IMR-90 (cell line): ENCODE measurements around the gene TNNT1. TPM values are rescaled to one million over a fixed set of nuclear protein-coding genes. Genes with fewer than 3 reads are reported as not detected.
A peak's percentile ranks its signal among the peaks of the same experiment; 100 is the strongest.

Source experiments
- ATAC-seq: fragments of 200-7000 bp; cut with Tn5 transposase; 2 replicates; pipeline ENCODE4 v1.9.1; 2020; ENCODE audit warnings: low read depth, mild to moderate bottlenecking, moderate library complexity
- BruUV-seq: library from RNA; stranded (reverse); fragments of 400-500 nt; replicated peaks from 2 replicates; lab custom pipeline; 2021; lab: Mats Ljungman, UMichigan
- CTCF ChIA-PET: fragments of 300-600 bp; formaldehyde crosslinking; extraction: SDS; loops from one replicate; lab custom pipeline; 2021; ENCODE audit warnings: antibody characterized with exemption; lab: Yijun Ruan, JAX
- POLR2A ChIA-PET: fragments of 300-600 bp; sonication (Branson Sonifier 250); formaldehyde crosslinking; loops from one replicate; lab custom pipeline; 2022; ENCODE audit warnings: antibody characterized with exemption; ENCODE audit not compliant: unreplicated experiment; lab: Charles Lee
- DNase-seq: peaks from one replicate; pipeline ENCODE4 v3.0.0; 2013
- H2AFZ ChIP-seq: replicated peaks from 2 replicates; pipeline ENCODE3; 2013; ENCODE audit warnings: low read length, mild to moderate bottlenecking; ENCODE audit not compliant: poor library complexity
- H2AK5ac ChIP-seq: 2 replicates; pipeline ENCODE4 v1.6.1; 2013; ENCODE audit warnings: low read depth, low read length, inconsistent platforms
- H2AK9ac ChIP-seq: replicated peaks from 2 replicates; pipeline ENCODE3; 2013; ENCODE audit warnings: mild to moderate bottlenecking, low read depth, low read length, moderate library complexity; ENCODE audit not compliant: poor library complexity
- H2BK120ac ChIP-seq: 2 replicates; pipeline ENCODE4 v1.6.1; 2013; ENCODE audit warnings: low read depth, low read length, inconsistent platforms
- H2BK15ac ChIP-seq: 3 replicates; pipeline ENCODE4 v1.6.1; 2013; ENCODE audit warnings: low read depth, low read length, inconsistent platforms
- H2BK20ac ChIP-seq: 2 replicates; pipeline ENCODE4 v1.6.1; 2013; ENCODE audit warnings: low read depth, mild to moderate bottlenecking, inconsistent platforms, low read length, moderate library complexity
- H2BK5ac ChIP-seq: 2 replicates; pipeline ENCODE4 v1.6.1; 2013; ENCODE audit warnings: mild to moderate bottlenecking, low read depth, low read length, inconsistent platforms; ENCODE audit not compliant: poor library complexity, severe bottlenecking
- H3K14ac ChIP-seq: replicated peaks from 2 replicates; pipeline ENCODE4 v1.6.1; 2013; ENCODE audit warnings: low read depth, low read length, inconsistent platforms
- H3K18ac ChIP-seq: 2 replicates; pipeline ENCODE4 v1.6.1; 2013; ENCODE audit warnings: low read depth, low read length, control low read depth
- H3K23ac ChIP-seq: 2 replicates; pipeline ENCODE4 v1.6.1; 2013; ENCODE audit warnings: low read depth, low read length, inconsistent platforms
- H3K27ac ChIP-seq: 2 replicates; pipeline ENCODE4 v1.5.1; 2013; ENCODE audit warnings: mild to moderate bottlenecking, control low read depth, low read length; ENCODE audit not compliant: insufficient read depth
- H3K27me3 ChIP-seq: 2 replicates; pipeline ENCODE4 v1.6.1; 2013; ENCODE audit warnings: low read length; ENCODE audit not compliant: control insufficient read depth, insufficient read depth
- H3K36me3 ChIP-seq: 2 replicates; pipeline ENCODE4 v1.6.1; 2013; ENCODE audit warnings: low read length, mixed read lengths; ENCODE audit not compliant: control insufficient read depth, insufficient read depth
- H3K4ac ChIP-seq: 2 replicates; pipeline ENCODE4 v1.6.1; 2013; ENCODE audit warnings: low read depth, low read length, inconsistent platforms
- H3K4me1 ChIP-seq: 2 replicates; pipeline ENCODE4 v1.6.1; 2013; ENCODE audit warnings: low read length, mixed read lengths; ENCODE audit not compliant: control insufficient read depth, insufficient read depth
- H3K4me2 ChIP-seq: 2 replicates; pipeline ENCODE4 v1.6.1; 2013; ENCODE audit warnings: low read depth, mild to moderate bottlenecking, control low read depth, low read length, moderate library complexity
- H3K4me3 ChIP-seq: 2 replicates; pipeline ENCODE4 v1.5.1; 2013; ENCODE audit warnings: low read depth, mild to moderate bottlenecking, control low read depth, low read length, moderate library complexity; ENCODE audit not compliant: insufficient read depth
- H3K56ac ChIP-seq: 2 replicates; pipeline ENCODE4 v1.6.1; 2013; ENCODE audit warnings: low read length, inconsistent platforms; ENCODE audit not compliant: insufficient read depth; ENCODE audit errors: extremely low read depth
- H3K79me1 ChIP-seq, 2 experiments: 2 replicates each; pipeline ENCODE4 v1.6.1; 2013; ENCODE audit warnings: low read length in 2 of 2, inconsistent platforms in 1 of 2, low read depth in 1 of 2
- H3K9ac ChIP-seq: 2 replicates; pipeline ENCODE4 v1.6.1; 2013; ENCODE audit warnings: low read depth, low read length, control low read depth
- H3K9me1 ChIP-seq: 2 replicates; pipeline ENCODE4 v1.6.1; 2013; ENCODE audit warnings: low read length, inconsistent platforms; ENCODE audit not compliant: insufficient read depth
- H3K9me3 ChIP-seq: 2 replicates; pipeline ENCODE4 v1.6.1; 2013; ENCODE audit warnings: low read length; ENCODE audit not compliant: control insufficient read depth, insufficient read depth
- H4K20me1 ChIP-seq: 2 replicates; pipeline ENCODE4 v1.6.1; 2013; ENCODE audit warnings: low read length, inconsistent platforms; ENCODE audit not compliant: insufficient read depth
- H4K5ac ChIP-seq: 2 replicates; pipeline ENCODE4 v1.6.1; 2013; ENCODE audit warnings: mild to moderate bottlenecking, low read depth, low read length, control low read depth
- H4K8ac ChIP-seq, 2 experiments: 2 replicates each; pipeline ENCODE4 v1.6.1; 2013; ENCODE audit warnings: low read depth in 2 of 2, low read length in 2 of 2, control low read depth in 1 of 2, inconsistent platforms in 1 of 2
- H4K91ac ChIP-seq: 2 replicates; pipeline ENCODE4 v1.6.1; 2013; ENCODE audit warnings: low read depth, low read length, inconsistent platforms; ENCODE audit not compliant: insufficient read depth
- BHLHE40 ChIP-seq: fragments of 150-350 bp; IDR thresholded peaks from 2 replicates; pipeline ENCODE4 v1.6.1; 2016; ENCODE audit warnings: mild to moderate bottlenecking, low read depth, low read length
- CHD1 ChIP-seq: IDR thresholded peaks from 2 replicates; pipeline ENCODE4 v1.6.1; 2012; ENCODE audit warnings: low read depth, low read length, improper control_type of control experiment
- MAZ ChIP-seq: IDR thresholded peaks from 2 replicates; pipeline ENCODE4 v1.6.1; 2012; ENCODE audit warnings: low read depth, mild to moderate bottlenecking, low read length, improper control_type of control experiment, moderate library complexity, borderline replicate concordance
- MXI1 ChIP-seq: IDR thresholded peaks from 2 replicates; pipeline ENCODE4 v1.6.1; 2012; ENCODE audit warnings: low read depth, mild to moderate bottlenecking, low read length, moderate library complexity, borderline replicate concordance
- NFE2L2 ChIP-seq: fragments of 150-350 bp; IDR thresholded peaks from 2 replicates; pipeline ENCODE4 v1.6.1; 2016; ENCODE audit warnings: low read depth, mild to moderate bottlenecking, low read length
- WGBS, 2 experiments: methylation state at CpG; one replicate each; pipeline versions ENCODE4 v1.1.5 to v1.1.7; 2013; ENCODE audit warnings: missing lambda C conversion rate in 2 of 2; ENCODE audit not compliant: insufficient read length in 1 of 2; ENCODE audit errors: extremely low coverage in 2 of 2; 5-methylcytosine and 5-hydroxymethylcytosine counted together
- dilution Hi-C: fragments of 300-500 bp; cut with HindIII; formaldehyde crosslinking; loops from one replicate; pipeline ENCODE4 v1.14.3; 2018; ENCODE audit warnings: low sequenced_read_pairs; ENCODE audit not compliant: unreplicated experiment
- in situ Hi-C: fragments of 300-500 bp; cut with MboI; formaldehyde crosslinking; loops from 3 replicates; pipeline ENCODE4 v1.14.3; 2019; ENCODE audit warnings: low sequenced_read_pairs, inconsistent platforms, mixed read lengths
- intact Hi-C: fragments of 100-400 bp; cut with micrococcal nuclease; formaldehyde crosslinking; loops from 2 replicates; pipeline ENCODE4 v1.10.0; 2022
- polyA plus RNA-seq, 3 experiments: library from polyadenylated mRNA; depleted of rRNA; stranded (reverse); fragments of >200 nt; gene quantifications; 2 replicates each; pipeline ENCODE4 v1.2.3, GENCODE V29; 2012; ENCODE audit warnings: low replicate concordance in 1 of 3
- total RNA-seq: library from RNA; depleted of rRNA; stranded (reverse); fragments of >200 nt; gene quantifications from 2 replicates; pipeline ENCODE4 v1.2.3, GENCODE V29; 2012

Gene TNNT1
- total and polyA plus RNA-seq, 2 of the 4 experiments (the other 2 are of a cell fraction): 1.3 to 2.6 TPM

- Histone ChIP-seq H3K27ac (no peak overlapping the region; the same call in 1 of the 2 replicates), H3K4me1 (peaks cover 7% of the 10 kb centered on the region; the same call in 1 of the 2 replicates), H3K14ac (no peak overlapping the region), H3K27me3 (peaks cover 36% of the 10 kb centered on the region), H2AFZ (peak overlapping the region; percentile 94), H3K79me1 (peaks cover 0 to 12% of the 10 kb centered on the region in 2 experiments; a peak in 2 of 4 replicates), H3K4ac (peak overlapping the region; percentile 25; the same call in 1 of the 2 replicates), H2AK5ac (peak overlapping the region; percentile 28; the same call in 1 of the 2 replicates), H4K91ac (no peak overlapping the region), H4K8ac (no peak overlapping the region; a peak in 1 of 4 replicates), H3K18ac (no peak overlapping the region), H3K9ac (peak overlapping the region; percentile 36; the same call in 1 of the 2 replicates), H3K23ac (peak overlapping the region; percentile 44; the same call in 1 of the 2 replicates), H3K56ac (no peak overlapping the region), H3K9me3 (peaks cover 4% of the 10 kb centered on the region; the same call in 1 of the 2 replicates), H4K5ac (no peak overlapping the region), H4K20me1 (peaks cover 38% of the 10 kb centered on the region), H2BK5ac (no peak overlapping the region), H3K36me3 (peaks cover 15% of the 10 kb centered on the region; the same call in 1 of the 2 replicates), H3K4me3 (peak overlapping the region; percentile 49), H3K4me2 (peak overlapping the region; percentile 91), H2BK20ac (no peak overlapping the region), H3K9me1 (no peaks in the 10 kb centered on the region; the same call in 1 of the 2 replicates), H2AK9ac (peak overlapping the region; percentile 29), H2BK15ac (no peak overlapping the region), H2BK120ac (no peak overlapping the region)
- ATAC-seq: peak; percentile 93
- TF ChIP-seq MXI1 (peak; percentile 52; the same call in 1 of the 2 replicates), MAZ (0 out of 2 replicates have a peak, but pooled peaks have one; percentile 37), CHD1 (no peak), NFE2L2 (no peak), BHLHE40 (peak; percentile 4; the same call in 1 of the 2 replicates)
- ChIA-PET POLR2A (no interaction called here), CTCF (no interaction called here)
- BruUV-seq: no TSS peak
- peak; percentile 91 for DNase-seq
- in situ Hi-C loops (no loop called here), dilution Hi-C loops (no loop called here), intact Hi-C loops (loop anchor here (10.0 kb wide), 1 partner anchor 622 kb away; the partner anchor contains the start of gene LENG9)
- 2% methylated on average over 30 of the region's 74 CpGs; no CpG with 5 or more reads in 1 of the 2 experiments for WGBS, 2 experiments
Observed at GRCh38 chr19:55086730-55087541, 62.1 kb downstream of the TNNT1 start.
